Measurements from ENCODE around the gene ATP2A2.

- TF ChIP-seq CTCF (IDR thresholded peaks at IDR 0.05) (no peak), EZH2 (IDR thresholded peaks at IDR 0.05) (no peak)
These were observed 36.9 kb downstream of the ATP2A2 start for GRCh38 chr12:110317911-110318310.

Measured in neural progenitor cell (in vitro differentiated cells).